Thymus (tissue), 11 donors: ENCODE results near the gene STX2. TPM values are rescaled to one million over a fixed set of nuclear protein-coding genes. Genes with fewer than 3 reads are reported as not detected.

Source experiments
- DNase-seq, 9 donors: peaks; one replicate each; pipeline ENCODE4 v3.0.0-alpha.2; 2013; ENCODE audit warnings: low spot score in 9 of 9, low read depth in 6 of 9, missing footprints in 1 of 9
- H3K27ac ChIP-seq, 2 donors: one replicate each; pipeline ENCODE4 v1.5.1; 2013; ENCODE audit warnings: control low read depth in 1 of 2, low read depth in 1 of 2, low read length in 1 of 2, mild to moderate bottlenecking in 1 of 2, moderate library complexity in 1 of 2
- H3K27me3 ChIP-seq, 2 donors: one replicate each; pipeline ENCODE4 v1.5.1; 2013; ENCODE audit warnings: low read length in 1 of 2; ENCODE audit not compliant: control insufficient read depth in 2 of 2, insufficient read depth in 1 of 2
- H3K36me3 ChIP-seq, 2 donors: one replicate each; pipeline ENCODE4 v1.5.1; 2013; ENCODE audit warnings: low read length in 1 of 2, mild to moderate bottlenecking in 1 of 2, moderate library complexity in 1 of 2; ENCODE audit not compliant: control insufficient read depth in 2 of 2, insufficient read depth in 2 of 2
- H3K4me1 ChIP-seq, 2 donors: one replicate each; pipeline ENCODE4 v1.5.1; 2013; ENCODE audit warnings: low read length in 2 of 2; ENCODE audit not compliant: control insufficient read depth in 2 of 2, insufficient read depth in 2 of 2
- H3K4me3 ChIP-seq, 2 donors: one replicate each; pipeline ENCODE4 v1.5.1; 2013; ENCODE audit warnings: low read length in 2 of 2, control low read depth in 1 of 2, mild to moderate bottlenecking in 1 of 2
- H3K9me3 ChIP-seq, 2 donors: one replicate each; pipeline ENCODE4 v1.5.1; 2013; ENCODE audit warnings: low read length in 1 of 2, mild to moderate bottlenecking in 1 of 2; ENCODE audit not compliant: control insufficient read depth in 2 of 2, insufficient read depth in 1 of 2
- WGBS: extraction: QIAGEN DNeasy Blood & Tissue Kit; methylation state at CpG from one replicate; pipeline ENCODE4 v1.1.7; 2013; 5-methylcytosine and 5-hydroxymethylcytosine counted together
- polyA plus RNA-seq: library from polyadenylated mRNA; stranded (reverse); fragments of 200-250 nt; gene quantifications from one replicate; pipeline ENCODE4 v1.2.3, GENCODE V29; 2013
- total RNA-seq: library from RNA; stranded (reverse); fragments of 120-200 nt; gene quantifications from one replicate; pipeline ENCODE4 v1.2.4, GENCODE V29; 2013
- donor health status: healthy.

The STX2 gene
- total and polyA plus RNA-seq, 2 donors, result 8.8 to 18.3 TPM

DNA sequence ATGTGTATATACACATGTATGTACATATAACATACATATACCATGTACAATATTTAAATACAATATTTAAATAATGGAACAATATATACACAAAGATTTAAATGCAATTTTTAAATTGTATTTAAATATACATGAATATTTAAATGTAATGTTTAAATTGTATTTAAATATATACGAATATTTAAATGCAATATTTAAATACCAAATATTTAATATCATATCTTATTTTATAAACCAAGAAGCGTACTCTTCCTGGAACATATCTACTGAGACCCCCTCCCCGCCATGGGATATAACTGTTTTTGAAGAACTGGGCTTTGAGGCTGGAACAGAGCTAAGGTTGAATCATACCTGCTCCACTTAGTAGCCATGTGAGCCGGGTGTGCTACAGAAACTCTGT, 93.1 kb downstream of the STX2 start:
- 83% methylated on average over 4 of the region's 4 CpGs for WGBS
- no peak for DNase-seq
- Histone ChIP-seq H3K9me3 (no peaks in the 10 kb centered on the region), H3K27me3 (peaks cover 0 to 3% of the 10 kb centered on the region in 2 donors), H3K36me3 (no peaks in the 10 kb centered on the region), H3K4me1 (no peaks in the 10 kb centered on the region), H3K27ac (no peak overlapping the region), H3K4me3 (no peak overlapping the region)

DNA sequence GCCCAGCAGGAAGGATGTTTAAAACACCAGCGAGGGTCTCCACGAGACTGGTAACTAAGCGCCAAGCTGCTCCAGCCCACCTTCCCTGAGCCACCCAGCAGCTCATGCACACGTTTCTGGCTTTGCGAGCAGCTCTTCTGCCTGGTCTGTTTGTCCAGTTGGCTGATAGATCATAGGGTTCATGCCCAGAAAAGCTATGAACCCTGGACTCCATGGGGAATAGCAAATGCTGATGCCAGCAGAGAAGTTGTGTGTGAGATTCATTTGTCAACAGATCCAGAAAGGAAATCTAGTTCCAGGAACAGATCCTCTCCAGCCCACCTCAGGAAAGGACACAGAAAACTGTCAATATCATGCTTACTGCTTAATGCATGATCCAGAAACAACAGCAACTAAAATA, 94.8 kb downstream of the STX2 start:
- 92% methylated on average over 5 of the region's 5 CpGs for WGBS
- DNase-seq, result no peak
- no peak overlapping the region for H3K27ac ChIP-seq
- H3K4me1 ChIP-seq, result no peaks in the 10 kb centered on the region
- no peaks in the 10 kb centered on the region for H3K36me3 ChIP-seq
- no peak overlapping the region for H3K4me3 ChIP-seq
- peaks cover 0 to 3% of the 10 kb centered on the region in 2 donors for H3K27me3 ChIP-seq
- no peaks in the 10 kb centered on the region for H3K9me3 ChIP-seq

DNA sequence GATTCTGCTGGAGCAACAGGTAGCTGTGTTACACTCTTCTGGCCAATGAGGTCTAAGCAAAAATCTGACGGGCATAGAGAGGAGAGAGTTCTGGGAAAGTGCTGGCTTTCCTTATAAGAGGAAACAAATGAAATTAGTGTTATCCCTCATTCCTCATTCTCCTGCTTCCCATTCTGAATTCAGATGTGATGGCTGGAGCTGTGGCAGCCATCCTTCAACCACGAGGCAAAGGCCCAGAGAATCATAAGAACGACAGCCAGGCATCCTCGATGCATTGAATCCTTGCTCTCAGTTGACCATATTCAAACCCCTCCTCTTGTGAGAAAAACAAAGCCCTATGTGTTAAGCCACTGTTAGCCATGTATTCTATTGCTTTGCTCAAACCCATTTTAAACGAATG, 95.4 kb downstream of the STX2 start:
- DNase-seq, result no peak
- WGBS, result 93% methylated on average over 5 of the region's 5 CpGs
- Histone ChIP-seq H3K27me3 (peaks cover 0 to 3% of the 10 kb centered on the region in 2 donors), H3K4me1 (no peaks in the 10 kb centered on the region), H3K36me3 (no peaks in the 10 kb centered on the region), H3K9me3 (no peaks in the 10 kb centered on the region), H3K4me3 (no peak overlapping the region), H3K27ac (no peak overlapping the region)

DNA sequence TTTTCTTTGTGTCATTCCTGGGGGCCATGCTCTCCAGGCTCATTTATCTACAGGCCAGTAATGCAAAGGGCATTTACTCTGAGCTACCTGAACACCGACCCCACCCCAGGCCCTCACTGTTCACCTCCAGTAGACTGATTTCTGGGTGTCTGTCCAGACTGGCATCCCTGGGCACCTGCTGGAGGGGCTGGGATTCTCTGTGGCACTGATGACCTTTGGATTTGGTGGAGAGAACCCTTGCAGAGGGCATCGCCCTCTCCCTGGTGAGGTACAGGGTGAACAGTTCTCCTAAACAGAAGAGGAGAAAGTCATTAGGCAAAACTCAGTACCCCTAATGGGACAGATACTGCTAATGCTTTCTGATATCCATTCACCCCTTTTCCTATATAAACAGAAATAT, 95.9 kb downstream of the STX2 start:
- H3K4me1 ChIP-seq, result no peaks in the 10 kb centered on the region
- H3K27me3 ChIP-seq, result peaks cover 0 to 3% of the 10 kb centered on the region in 2 donors
- DNase-seq, result no peak
- H3K27ac ChIP-seq, result no peak overlapping the region
- 95% methylated on average over 2 of the region's 2 CpGs for WGBS
- H3K9me3 ChIP-seq, result no peaks in the 10 kb centered on the region
- H3K4me3 ChIP-seq, result no peak overlapping the region
- no peaks in the 10 kb centered on the region for H3K36me3 ChIP-seq

DNA sequence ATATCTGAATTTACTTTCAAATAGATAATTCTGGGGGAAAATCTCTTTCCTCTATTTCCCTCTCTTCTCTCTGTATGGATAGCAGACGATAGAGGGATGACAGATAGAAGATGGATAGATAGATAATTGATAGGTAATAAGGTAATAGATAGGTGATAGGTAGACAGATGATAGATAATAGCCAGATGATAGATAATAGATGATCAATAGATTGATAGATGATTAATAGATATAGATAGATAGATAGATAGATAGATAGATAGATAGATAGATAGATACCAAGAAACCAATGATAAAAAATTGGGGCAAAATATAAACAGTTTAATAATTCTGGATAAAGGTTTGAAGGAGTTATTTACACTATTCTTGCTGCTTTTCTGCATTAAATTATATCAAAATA, 96.3 kb downstream of the STX2 start:
- no peak for DNase-seq
- no peaks in the 10 kb centered on the region for H3K36me3 ChIP-seq
- no peak overlapping the region for H3K27ac ChIP-seq
- WGBS, result 96% methylated on average over 1 of the region's 1 CpG
- no peak overlapping the region for H3K4me3 ChIP-seq
- H3K4me1 ChIP-seq, result no peaks in the 10 kb centered on the region
- no peaks in the 10 kb centered on the region for H3K9me3 ChIP-seq
- H3K27me3 ChIP-seq, result no peaks in the 10 kb centered on the region

DNA sequence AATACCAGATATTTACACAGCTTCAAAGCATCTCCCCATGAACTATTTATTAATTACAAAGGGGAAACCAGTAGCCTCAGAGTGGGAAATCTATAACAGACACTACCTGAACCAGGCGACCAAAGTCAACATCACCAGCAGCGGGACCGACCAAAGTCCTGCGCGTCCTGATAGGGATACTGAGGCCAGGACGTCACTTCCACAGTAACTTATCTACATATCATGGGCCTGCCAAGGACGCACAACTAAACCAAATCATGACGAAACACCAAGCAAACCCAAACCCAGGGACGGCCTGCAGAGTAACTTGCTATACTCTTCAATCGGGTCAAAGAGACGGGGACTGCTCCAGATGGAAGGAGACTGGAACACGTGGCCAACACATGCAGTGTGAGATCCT, 96.9 kb downstream of the STX2 start:
- H3K4me3 ChIP-seq, result no peak overlapping the region
- H3K4me1 ChIP-seq, result no peaks in the 10 kb centered on the region
- 89% methylated on average over 12 of the region's 12 CpGs for WGBS

More for the DNA sequence above, 96.9 kb downstream of the STX2 start:
- H3K27ac ChIP-seq, result no peak overlapping the region
- H3K36me3 ChIP-seq, result no peaks in the 10 kb centered on the region
- H3K27me3 ChIP-seq, result no peaks in the 10 kb centered on the region
- no peak for DNase-seq
- H3K9me3 ChIP-seq, result no peaks in the 10 kb centered on the region

Other genes starting within 250 kb of the STX2 start
- gene RIMBP2, start 123.0 kb downstream of the STX2 start, total RNA-seq, result 0.47 TPM
- 0.78 TPM for gene RIMBP2, start 123.0 kb downstream of the STX2 start, polyA plus RNA-seq
- 1,047 TPM for gene RAN, start 32.8 kb upstream of the STX2 start, total RNA-seq
- 295 TPM for gene RAN, start 32.8 kb upstream of the STX2 start, polyA plus RNA-seq
- 0.94 TPM for gene ADGRD1, start 114.7 kb upstream of the STX2 start, total RNA-seq
- 2.1 TPM for gene ADGRD1, start 114.7 kb upstream of the STX2 start, polyA plus RNA-seq